Endothelial cell (in vitro differentiated cells): ENCODE measurements around the gene MLYCD. TPM values are rescaled to one million over a fixed set of nuclear protein-coding genes. Genes with fewer than 3 reads are reported as not detected.

ENCODE experiments used
- DNase-seq: peaks from one replicate; pipeline ENCODE4 v3.0.0; 2021; ENCODE audit warnings: low spot score
- H3K27ac Mint-ChIP-seq: one replicate; pipeline ENCODE4 v1.8.0; 2021; ENCODE audit warnings: mixed read lengths, inconsistent platforms; ENCODE audit not compliant: unreplicated experiment
- H3K27me3 Mint-ChIP-seq: one replicate; pipeline ENCODE4 v1.8.0; 2021; ENCODE audit warnings: mild to moderate bottlenecking, moderate library complexity, mixed read lengths, inconsistent platforms; ENCODE audit not compliant: unreplicated experiment
- H3K36me3 Mint-ChIP-seq: one replicate; pipeline ENCODE4 v1.8.0; 2021; ENCODE audit warnings: mild to moderate bottlenecking, low read depth, mixed read lengths, inconsistent platforms; ENCODE audit not compliant: unreplicated experiment
- H3K4me1 Mint-ChIP-seq: one replicate; pipeline ENCODE4 v1.8.0; 2021; ENCODE audit warnings: mild to moderate bottlenecking, mixed read lengths, inconsistent platforms; ENCODE audit not compliant: unreplicated experiment
- H3K4me3 Mint-ChIP-seq: one replicate; pipeline ENCODE4 v1.8.0; 2021; ENCODE audit warnings: mild to moderate bottlenecking, mixed read lengths, inconsistent platforms; ENCODE audit not compliant: unreplicated experiment
- H3K9me3 Mint-ChIP-seq: one replicate; pipeline ENCODE4 v1.8.0; 2021; ENCODE audit warnings: mixed read lengths, inconsistent platforms; ENCODE audit not compliant: unreplicated experiment
- total RNA-seq: library from RNA; stranded (reverse); fragmentation: NEBNext Ultra II Directional; extraction: Animal tissue kit (Norgen Biotek cat#: 25700); gene quantifications from one replicate; pipeline ENCODE4 v1.2.1, GENCODE V29; 2021; ENCODE audit not compliant: unreplicated experiment
- TF ChIP-seq, protein P1 (sequence below): fragments of 200-600 bp; sonication (generic); IDR thresholded peaks from one replicate; pipeline ENCODE4 v1.5.0; 2021; ENCODE audit warnings: antibody characterized with exemption; ENCODE audit not compliant: unreplicated experiment

Gene MLYCD
- total RNA-seq, 1 donor from 2014 or later, result 3.0 TPM

DNA sequence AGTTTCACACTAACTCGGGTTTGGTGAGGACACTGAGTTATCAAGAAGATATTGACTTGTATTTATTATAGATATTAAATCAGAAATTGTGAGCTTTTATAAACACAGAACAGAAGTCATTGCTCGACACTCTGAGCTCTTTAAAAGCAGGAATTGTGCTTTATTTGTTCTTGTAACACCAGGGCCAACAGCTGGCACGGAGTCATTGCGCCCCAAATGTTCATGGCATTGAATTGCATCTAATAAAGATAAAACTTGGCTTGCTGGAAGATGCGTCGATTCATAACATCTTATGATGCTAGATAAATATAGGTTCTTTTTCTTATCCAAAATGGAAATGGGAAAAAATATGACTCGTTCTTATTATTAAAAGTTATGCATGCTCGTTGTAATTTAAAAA lies 11.8 kb upstream of the MLYCD start:
- Mint-ChIP-seq H3K9me3 (peaks cover 4% of the 10 kb centered on the region), H3K36me3 (peaks cover 4% of the 10 kb centered on the region), H3K27ac (no peak overlapping the region), H3K27me3 (peaks cover 2% of the 10 kb centered on the region), H3K4me3 (no peak overlapping the region), H3K4me1 (peaks cover 6% of the 10 kb centered on the region)
- no peak for DNase-seq
- TF ChIP-seq, protein P1, sequence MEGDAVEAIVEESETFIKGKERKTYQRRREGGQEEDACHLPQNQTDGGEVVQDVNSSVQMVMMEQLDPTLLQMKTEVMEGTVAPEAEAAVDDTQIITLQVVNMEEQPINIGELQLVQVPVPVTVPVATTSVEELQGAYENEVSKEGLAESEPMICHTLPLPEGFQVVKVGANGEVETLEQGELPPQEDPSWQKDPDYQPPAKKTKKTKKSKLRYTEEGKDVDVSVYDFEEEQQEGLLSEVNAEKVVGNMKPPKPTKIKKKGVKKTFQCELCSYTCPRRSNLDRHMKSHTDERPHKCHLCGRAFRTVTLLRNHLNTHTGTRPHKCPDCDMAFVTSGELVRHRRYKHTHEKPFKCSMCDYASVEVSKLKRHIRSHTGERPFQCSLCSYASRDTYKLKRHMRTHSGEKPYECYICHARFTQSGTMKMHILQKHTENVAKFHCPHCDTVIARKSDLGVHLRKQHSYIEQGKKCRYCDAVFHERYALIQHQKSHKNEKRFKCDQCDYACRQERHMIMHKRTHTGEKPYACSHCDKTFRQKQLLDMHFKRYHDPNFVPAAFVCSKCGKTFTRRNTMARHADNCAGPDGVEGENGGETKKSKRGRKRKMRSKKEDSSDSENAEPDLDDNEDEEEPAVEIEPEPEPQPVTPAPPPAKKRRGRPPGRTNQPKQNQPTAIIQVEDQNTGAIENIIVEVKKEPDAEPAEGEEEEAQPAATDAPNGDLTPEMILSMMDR, result no peak

DNA sequence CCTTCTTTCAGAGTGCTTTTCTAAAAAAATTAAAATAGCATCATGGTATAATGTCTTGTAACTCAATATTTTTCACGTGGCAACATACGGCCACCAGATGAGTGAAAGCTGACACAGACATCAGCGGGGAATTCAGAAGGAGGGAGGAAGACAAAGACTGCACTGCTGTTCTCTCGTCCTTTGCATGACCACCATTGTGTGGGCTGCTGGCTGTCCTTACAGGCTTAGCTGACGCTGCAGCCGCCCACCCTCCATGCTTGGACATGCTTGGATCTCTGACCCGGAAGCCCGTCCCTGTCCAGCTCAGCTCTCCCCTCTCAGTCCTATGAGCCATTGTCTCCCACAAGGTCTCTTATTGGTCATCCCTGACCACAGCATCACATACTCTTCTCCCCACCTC lies 11.4 kb upstream of the MLYCD start:
- Mint-ChIP-seq H3K36me3 (peaks cover 4% of the 10 kb centered on the region), H3K9me3 (peaks cover 4% of the 10 kb centered on the region), H3K4me3 (no peak overlapping the region), H3K27me3 (peaks cover 3% of the 10 kb centered on the region), H3K4me1 (peaks cover 6% of the 10 kb centered on the region), H3K27ac (no peak overlapping the region)
- TF ChIP-seq, protein P1, result no peak
- DNase-seq, result no peak

DNA sequence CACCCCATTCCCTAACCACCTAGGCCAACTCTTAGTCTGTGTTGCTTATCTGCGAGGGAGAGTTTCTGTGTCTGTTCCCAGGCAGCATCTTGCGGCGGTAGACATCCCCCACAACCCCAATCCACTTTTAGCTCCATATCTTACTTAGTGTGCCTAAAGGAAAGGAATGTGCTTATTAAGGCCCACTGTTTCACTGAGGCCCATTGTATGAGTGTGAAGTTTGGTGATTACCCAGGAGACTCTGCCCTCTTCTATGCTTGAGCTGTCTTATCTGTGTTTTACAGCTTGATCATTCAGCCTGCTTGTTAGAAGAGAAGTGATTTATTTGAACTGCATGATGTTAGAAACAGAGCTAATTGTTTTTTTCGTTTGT lies 10.3 kb upstream of the MLYCD start:
- Mint-ChIP-seq H3K27ac (peak overlapping the region; percentile 16), H3K36me3 (peaks cover 4% of the 10 kb centered on the region), H3K4me1 (peaks cover 6% of the 10 kb centered on the region), H3K27me3 (peaks cover 3% of the 10 kb centered on the region), H3K4me3 (no peak overlapping the region), H3K9me3 (peaks cover 4% of the 10 kb centered on the region)
- TF ChIP-seq, protein P1, result no peak
- no peak for DNase-seq

DNA sequence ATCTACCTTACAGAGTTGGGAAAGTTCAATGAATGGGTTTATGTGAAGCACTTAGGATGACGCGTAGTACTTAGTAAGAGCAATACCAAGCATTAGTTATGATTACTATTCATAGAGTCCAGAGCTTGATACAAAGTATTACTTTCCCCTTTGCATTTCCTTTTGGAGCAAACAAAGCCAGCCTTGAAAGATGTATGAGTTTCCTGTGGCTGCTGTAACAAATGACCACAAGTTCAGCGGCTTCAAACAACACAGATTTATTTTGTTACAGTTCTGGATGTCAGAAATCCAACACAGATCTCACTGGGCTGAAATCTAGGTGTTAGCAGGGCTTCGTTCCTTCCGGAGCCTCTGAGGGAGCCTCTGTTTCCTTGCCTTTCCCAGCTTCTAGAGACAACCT lies 8.6 kb upstream of the MLYCD start:
- H3K4me1 Mint-ChIP-seq, result peaks cover 6% of the 10 kb centered on the region
- H3K4me3 Mint-ChIP-seq, result no peak overlapping the region
- DNase-seq, result no peak
- H3K27ac Mint-ChIP-seq, result no peak overlapping the region
- peaks cover 5% of the 10 kb centered on the region for H3K27me3 Mint-ChIP-seq
- H3K36me3 Mint-ChIP-seq, result peaks cover 4% of the 10 kb centered on the region
- H3K9me3 Mint-ChIP-seq, result peaks cover 4% of the 10 kb centered on the region
- TF ChIP-seq, protein P1, result no peak

DNA sequence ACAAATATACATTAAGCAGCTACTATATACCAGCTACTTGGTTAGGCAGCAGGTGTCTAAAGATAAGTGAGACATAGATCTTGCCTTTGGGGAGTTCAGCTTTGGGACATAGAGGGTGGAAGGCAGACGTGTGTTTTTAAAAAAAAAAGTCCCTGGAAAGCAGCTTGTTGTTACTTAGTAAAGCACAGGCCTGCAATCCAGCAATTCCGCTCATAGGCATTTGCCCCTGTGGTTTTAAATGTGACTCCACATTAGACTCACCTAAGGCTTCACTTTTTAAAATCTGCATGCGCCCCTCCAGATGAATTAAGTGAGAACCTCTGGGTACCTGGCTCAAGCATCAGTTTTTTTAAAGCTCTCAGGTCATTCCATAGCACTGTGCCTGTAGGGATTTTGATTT lies 7.2 kb upstream of the MLYCD start:
- TF ChIP-seq, protein P1, result no peak
- H3K9me3 Mint-ChIP-seq, result peaks cover 4% of the 10 kb centered on the region
- H3K4me3 Mint-ChIP-seq, result no peak overlapping the region
- DNase-seq, result no peak
- H3K4me1 Mint-ChIP-seq, result peaks cover 6% of the 10 kb centered on the region
- H3K36me3 Mint-ChIP-seq, result peaks cover 4% of the 10 kb centered on the region
- H3K27ac Mint-ChIP-seq, result no peak overlapping the region
- peaks cover 5% of the 10 kb centered on the region for H3K27me3 Mint-ChIP-seq
